Endothelial cell of umbilical vein (primary cell): Measurements from ENCODE around the gene ERBIN. TPM values are rescaled to one million over a fixed set of nuclear protein-coding genes. Genes with fewer than 3 reads are reported as not detected.

Source experiments
- BruUV-seq: library from RNA; stranded (reverse); fragments of 400-500 nt; replicated peaks from 2 replicates; lab custom pipeline; 2021; lab: Mats Ljungman, UMichigan
- CTCF ChIA-PET: fragments of 300-600, 350-600 bp; sonication (Branson Sonifier 250); formaldehyde crosslinking; loops from one replicate; lab custom pipeline; 2021; ENCODE audit warnings: antibody characterized with exemption, inconsistent platforms; lab: Charles Lee
- POLR2A ChIA-PET: fragments of 300-600, 350-600 bp; sonication (Branson Sonifier 250); formaldehyde crosslinking; loops from one replicate; lab custom pipeline; 2021; ENCODE audit warnings: antibody characterized with exemption, inconsistent platforms; lab: Charles Lee
- DNase-seq: peaks from one replicate; pipeline ENCODE4 v3.0.0-alpha.2; 2011; ENCODE audit warnings: low read depth, low spot score
- FAIRE-seq: peaks from 2 replicates; lab custom pipeline; 2011; peaks lifted over from hg19 to GRCh38; lab: Jason Lieb, UNC
- H2AFZ ChIP-seq: 2 replicates; pipeline ENCODE4 v1.6.0; 2012; ENCODE audit warnings: low read depth, low read length, control low read depth, inconsistent platforms
- H3K27ac ChIP-seq: 2 replicates; pipeline ENCODE4 v1.5.1; 2011; ENCODE audit warnings: low read depth, mild to moderate bottlenecking, control low read depth, low read length, moderate library complexity; ENCODE audit not compliant: insufficient read depth
- H3K27me3 ChIP-seq, 2 experiments: 2 replicates each; pipeline versions ENCODE4 v1.6.0 to v1.6.1; 2011; ENCODE audit warnings: low read length in 2 of 2, mixed read lengths in 1 of 2; ENCODE audit not compliant: control insufficient read depth in 2 of 2, insufficient read depth in 2 of 2
- H3K36me3 ChIP-seq, 2 experiments: 2 replicates in 1 of 2; 3 replicates in 1 of 2; pipeline ENCODE4 v1.5.1; 2011; ENCODE audit warnings: low read length in 2 of 2, mild to moderate bottlenecking in 1 of 2, moderate library complexity in 1 of 2; ENCODE audit not compliant: control insufficient read depth in 2 of 2, insufficient read depth in 2 of 2; ENCODE audit errors: extremely low read depth in 1 of 2
- H3K4me1 ChIP-seq: 3 replicates; pipeline ENCODE4 v1.5.1; 2011; ENCODE audit warnings: mild to moderate bottlenecking, low read length; ENCODE audit not compliant: control insufficient read depth, insufficient read depth; ENCODE audit errors: extremely low read depth
- H3K4me2 ChIP-seq: 2 replicates; pipeline ENCODE4 v1.6.1; 2011; ENCODE audit warnings: low read length, control low read depth, mixed read lengths; ENCODE audit not compliant: insufficient read depth
- H3K4me3 ChIP-seq, 3 experiments: fragments of 200-600 bp in 1 of 3; sonication (generic), shearing (Covaris generic) in 1 of 3; replicated peaks in 1 of 3; 2 replicates each; pipeline ENCODE4 v1.5.1; 2011 to 2016; ENCODE audit warnings: control low read depth in 3 of 3, low read length in 3 of 3, mild to moderate bottlenecking in 2 of 3, inconsistent platforms in 1 of 3, low read depth in 1 of 3, moderate library complexity in 1 of 3; ENCODE audit not compliant: insufficient read depth in 1 of 3
- H3K79me2 ChIP-seq: 2 replicates; pipeline ENCODE4 v1.6.0; 2012; ENCODE audit warnings: low read length, inconsistent platforms; ENCODE audit not compliant: control insufficient read depth, insufficient read depth
- H3K9ac ChIP-seq: replicated peaks from 2 replicates; pipeline ENCODE3; 2011; ENCODE audit warnings: low read length, control low read depth; ENCODE audit not compliant: insufficient read depth; ENCODE audit errors: extremely low read depth
- H3K9me1 ChIP-seq: replicated peaks from 3 replicates; pipeline ENCODE4 v1.6.0; 2011; ENCODE audit warnings: mild to moderate bottlenecking, low read length; ENCODE audit not compliant: control insufficient read depth, insufficient read depth; ENCODE audit errors: extremely low read depth
- H3K9me3 ChIP-seq: replicated peaks from 2 replicates; pipeline ENCODE4 v1.5.1; 2012; ENCODE audit warnings: low read length, inconsistent platforms; ENCODE audit not compliant: control insufficient read depth, insufficient read depth
- H4K20me1 ChIP-seq: replicated peaks from 2 replicates; pipeline ENCODE3; 2011; ENCODE audit warnings: mild to moderate bottlenecking, low read length; ENCODE audit not compliant: control insufficient read depth, insufficient read depth; ENCODE audit errors: extremely low read depth
- EZH2 ChIP-seq: IDR thresholded peaks from 2 replicates; pipeline ENCODE4 v1.6.1; 2012; ENCODE audit warnings: borderline replicate concordance, low read depth, mild to moderate bottlenecking, moderate library complexity, low read length, inconsistent platforms; ENCODE audit not compliant: severe bottlenecking
- FOS ChIP-seq: IDR thresholded peaks from 2 replicates; pipeline ENCODE4 v1.6.1; 2011; ENCODE audit warnings: mild to moderate bottlenecking, low read length, moderate library complexity, borderline replicate concordance; ENCODE audit not compliant: insufficient read depth
- GATA2 ChIP-seq: IDR thresholded peaks from 2 replicates; pipeline ENCODE4 v1.7.0; 2011; ENCODE audit warnings: low read depth, mild to moderate bottlenecking, moderate library complexity, mixed read lengths, low read length; ENCODE audit not compliant: insufficient read length, insufficient read depth
- JUN ChIP-seq: IDR thresholded peaks from 2 replicates; pipeline ENCODE4 v1.6.1; 2011; ENCODE audit warnings: borderline replicate concordance, low read depth; ENCODE audit not compliant: insufficient read length, insufficient read depth
- MYC ChIP-seq: IDR thresholded peaks from one replicate; pipeline ENCODE4 v1.6.1; 2011; ENCODE audit warnings: mild to moderate bottlenecking, low read depth, low read length
- POLR2A ChIP-seq: IDR thresholded peaks from 2 replicates; pipeline ENCODE4 v1.6.1; 2012; ENCODE audit warnings: low read depth, mild to moderate bottlenecking, control low read depth, low read length
- POLR2AphosphoS5 ChIP-seq: IDR thresholded peaks from 2 replicates; pipeline ENCODE4 v1.6.1; 2012; ENCODE audit warnings: low read depth, mild to moderate bottlenecking, control low read depth, low read length, moderate library complexity; ENCODE audit not compliant: insufficient read depth
- dilution Hi-C: fragments of 300-500 bp; cut with MboI; formaldehyde crosslinking; loops from one replicate; pipeline ENCODE4 v1.15.0; 2019; ENCODE audit warnings: low sequenced_read_pairs; ENCODE audit not compliant: extremely low pct_ligation_motif_present
- intact Hi-C: fragments of 100-400 bp; cut with micrococcal nuclease; formaldehyde crosslinking; loops from one replicate; pipeline ENCODE4 v1.10.0; 2022
- polyA plus RNA-seq, 4 experiments: library from polyadenylated mRNA; depleted of rRNA in 3 of 4; stranded (reverse) in 3 of 4; unstranded in 1 of 4; fragments of >200 nt; gene quantifications; 2 replicates each; pipeline versions ENCODE4 v1.2.1 to v1.2.3, GENCODE V29; 2011 to 2012; ENCODE audit warnings: missing spikeins in 1 of 4
- total RNA-seq: library from RNA; stranded (reverse); gene quantifications from 2 replicates; pipeline ENCODE4 v1.2.3, GENCODE V29; 2021
- TF ChIP-seq, protein P1 (sequence below), 2 donors: IDR thresholded peaks; 1 replicate in 1 of 2; 2 replicates in 1 of 2; pipeline ENCODE4 v1.5.1; 2011; ENCODE audit warnings: low read length in 2 of 2, mild to moderate bottlenecking in 2 of 2, moderate library complexity in 2 of 2, control low read depth in 1 of 2, inconsistent platforms in 1 of 2, low read depth in 1 of 2; ENCODE audit not compliant: insufficient read depth in 1 of 2; ENCODE audit errors: extremely low read depth in 1 of 2
- TF ChIP-seq, protein P2 (sequence below): IDR thresholded peaks from 2 replicates; pipeline ENCODE4 v1.6.1; 2011; ENCODE audit not compliant: insufficient read depth, insufficient read length

Gene ERBIN
- total and polyA plus RNA-seq, 2 donors (not counting 3 experiments of a cell fraction or from before 2014, with no cell fraction given), result 8.1 to 55.6 TPM

GRCh38 chr5:66041627-66042026, 115.3 kb downstream of the ERBIN start:
- no peak for FAIRE-seq
- H4K20me1 ChIP-seq, result no peaks in the 10 kb centered on the region
- ChIA-PET CTCF (interaction anchor here (1.5 kb wide), 1 partner anchor 11 kb away, joined by 4 read pairs; no protein-coding TSS in a partner anchor), POLR2A (no interaction called here)
- H3K9me1 ChIP-seq, result no peaks in the 10 kb centered on the region
- H3K27ac ChIP-seq, result no peak overlapping the region
- H3K9ac ChIP-seq, result no peak overlapping the region
- no TSS peak for BruUV-seq
- peaks cover 5 to 6% of the 10 kb centered on the region in 2 experiments for H3K36me3 ChIP-seq
- no peaks in the 10 kb centered on the region for H3K27me3 ChIP-seq
- H2AFZ ChIP-seq, result no peak overlapping the region
- H3K4me2 ChIP-seq, result no peak overlapping the region
- intact Hi-C loops (no loop called here), dilution Hi-C loops (no loop called here)
- H3K4me3 ChIP-seq, result no peak overlapping the region
- H3K79me2 ChIP-seq, result no peaks in the 10 kb centered on the region
- H3K4me1 ChIP-seq, result no peaks in the 10 kb centered on the region
- TF ChIP-seq MYC (no peak), EZH2 (no peak), POLR2AphosphoS5 (no peak), POLR2A (no peak), GATA2 (no peak)
- TF ChIP-seq, protein P1, sequence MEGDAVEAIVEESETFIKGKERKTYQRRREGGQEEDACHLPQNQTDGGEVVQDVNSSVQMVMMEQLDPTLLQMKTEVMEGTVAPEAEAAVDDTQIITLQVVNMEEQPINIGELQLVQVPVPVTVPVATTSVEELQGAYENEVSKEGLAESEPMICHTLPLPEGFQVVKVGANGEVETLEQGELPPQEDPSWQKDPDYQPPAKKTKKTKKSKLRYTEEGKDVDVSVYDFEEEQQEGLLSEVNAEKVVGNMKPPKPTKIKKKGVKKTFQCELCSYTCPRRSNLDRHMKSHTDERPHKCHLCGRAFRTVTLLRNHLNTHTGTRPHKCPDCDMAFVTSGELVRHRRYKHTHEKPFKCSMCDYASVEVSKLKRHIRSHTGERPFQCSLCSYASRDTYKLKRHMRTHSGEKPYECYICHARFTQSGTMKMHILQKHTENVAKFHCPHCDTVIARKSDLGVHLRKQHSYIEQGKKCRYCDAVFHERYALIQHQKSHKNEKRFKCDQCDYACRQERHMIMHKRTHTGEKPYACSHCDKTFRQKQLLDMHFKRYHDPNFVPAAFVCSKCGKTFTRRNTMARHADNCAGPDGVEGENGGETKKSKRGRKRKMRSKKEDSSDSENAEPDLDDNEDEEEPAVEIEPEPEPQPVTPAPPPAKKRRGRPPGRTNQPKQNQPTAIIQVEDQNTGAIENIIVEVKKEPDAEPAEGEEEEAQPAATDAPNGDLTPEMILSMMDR (IDR thresholded peaks at IDR 0.05; ENCODE audit: extremely low read depth in 1 of 2, insufficient read depth in 1 of 2, low read depth in 1 of 2, low read length in 2 of 2), result no peak
- DNase-seq, result no peak
- H3K9me3 ChIP-seq, result no peaks in the 10 kb centered on the region

GRCh38 chr5:66057239-66057638, 130.9 kb downstream of the ERBIN start:
- H3K79me2 ChIP-seq, result no peaks in the 10 kb centered on the region
- no peak overlapping the region for H3K4me3 ChIP-seq
- H3K27ac ChIP-seq, result no peak overlapping the region
- no peaks in the 10 kb centered on the region for H3K27me3 ChIP-seq
- no peak for FAIRE-seq
- H3K4me1 ChIP-seq, result no peaks in the 10 kb centered on the region
- no peak for DNase-seq
- intact Hi-C loops, result no loop called here
- no peak overlapping the region for H3K4me2 ChIP-seq
- H3K9me1 ChIP-seq, result no peaks in the 10 kb centered on the region
- POLR2A ChIA-PET, result no interaction called here
- BruUV-seq, result no TSS peak
- CTCF ChIA-PET, result no interaction called here
- dilution Hi-C loops, result no loop called here
- H2AFZ ChIP-seq, result no peak overlapping the region
- H4K20me1 ChIP-seq, result no peaks in the 10 kb centered on the region
- H3K36me3 ChIP-seq, result peaks cover 3 to 8% of the 10 kb centered on the region in 2 experiments
- TF ChIP-seq MYC, result no peak
- TF ChIP-seq, protein P2, sequence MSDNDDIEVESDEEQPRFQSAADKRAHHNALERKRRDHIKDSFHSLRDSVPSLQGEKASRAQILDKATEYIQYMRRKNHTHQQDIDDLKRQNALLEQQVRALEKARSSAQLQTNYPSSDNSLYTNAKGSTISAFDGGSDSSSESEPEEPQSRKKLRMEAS, result no peak
- no peak for TF ChIP-seq FOS
- TF ChIP-seq, protein P1 (IDR thresholded peaks at IDR 0.05; ENCODE audit: extremely low read depth in 1 of 2, insufficient read depth in 1 of 2, low read depth in 1 of 2, low read length in 2 of 2), result no peak
- TF ChIP-seq JUN, result no peak
- TF ChIP-seq POLR2A, result no peak
- no peak for TF ChIP-seq GATA2
- no peak for TF ChIP-seq POLR2AphosphoS5
- TF ChIP-seq EZH2, result no peak
- H3K9me3 ChIP-seq, result no peaks in the 10 kb centered on the region
- H3K9ac ChIP-seq, result no peak overlapping the region
